ENCODE results near the gene PTPN21.

Gene PTPN21

DNA sequence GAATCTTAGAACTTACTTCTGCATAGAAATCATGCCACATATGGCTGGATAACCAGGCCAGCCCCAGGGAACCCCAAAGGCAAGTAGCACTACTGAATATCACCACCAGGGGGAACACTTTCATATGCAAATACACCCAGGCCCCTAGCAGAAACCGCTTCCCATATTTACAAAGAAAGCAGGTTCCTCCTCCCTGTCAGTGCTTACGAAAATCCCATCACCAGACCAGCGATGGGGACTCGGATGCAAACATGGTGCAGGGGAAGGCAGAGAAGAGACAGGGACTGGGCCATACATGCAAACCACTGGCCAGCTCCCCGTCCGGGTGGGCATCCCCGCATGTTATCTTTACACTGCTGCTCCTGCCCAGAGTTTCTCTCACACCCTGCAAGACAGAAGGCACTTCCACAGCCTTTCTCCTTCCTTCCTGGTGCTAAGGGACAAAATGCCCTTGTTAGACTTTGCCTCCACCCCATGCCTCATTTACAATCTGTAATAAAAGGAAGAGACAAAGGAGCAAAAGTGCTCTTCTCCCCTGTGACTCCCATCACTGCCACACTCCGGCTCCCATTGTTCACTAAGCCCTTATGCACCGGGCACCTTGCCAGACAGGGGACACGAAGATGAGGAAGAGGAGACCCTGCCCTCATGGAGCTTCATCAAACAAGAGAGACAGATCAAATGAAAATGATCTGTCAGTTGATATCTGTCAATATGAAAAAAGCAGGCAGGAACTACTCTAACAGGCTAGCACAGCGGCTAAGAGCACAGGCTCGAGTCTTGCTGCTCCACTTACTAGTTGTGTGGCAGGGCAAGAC, 62.3 kb downstream of the PTPN21 start:
- H3K4me3 ChIP-seq (ENCODE audit: insufficient read length, low read depth), result no peak overlapping the region
- no peak for TF ChIP-seq ZNF274 (IDR thresholded peaks at IDR 0.05; ENCODE audit: low read depth, low read length)
- no peak for TF ChIP-seq SUZ12 (IDR thresholded peaks at IDR 0.05; ENCODE audit: extremely low read depth, insufficient read depth, insufficient read length)
- TF ChIP-seq YY1 (IDR thresholded peaks at IDR 0.05; ENCODE audit: insufficient read depth, insufficient read length), result no peak
- no peaks in the 10 kb centered on the region for H3K4me1 ChIP-seq (ENCODE audit: insufficient read depth, insufficient read length)
- H3K9me3 ChIP-seq (ENCODE audit: insufficient read depth, low read length), result no peaks in the 10 kb centered on the region
- no peak overlapping the region for H3K9ac ChIP-seq (ENCODE audit: insufficient read length, low read depth)
- H3K36me3 ChIP-seq (ENCODE audit: insufficient read depth, insufficient read length, low read length), result peaks cover 26% of the 10 kb centered on the region
- DNase-seq (ENCODE audit: low read depth, low spot score), result peak; percentile 22
- H3K27me3 ChIP-seq (ENCODE audit: insufficient read depth, insufficient read length), result no peaks in the 10 kb centered on the region

DNA sequence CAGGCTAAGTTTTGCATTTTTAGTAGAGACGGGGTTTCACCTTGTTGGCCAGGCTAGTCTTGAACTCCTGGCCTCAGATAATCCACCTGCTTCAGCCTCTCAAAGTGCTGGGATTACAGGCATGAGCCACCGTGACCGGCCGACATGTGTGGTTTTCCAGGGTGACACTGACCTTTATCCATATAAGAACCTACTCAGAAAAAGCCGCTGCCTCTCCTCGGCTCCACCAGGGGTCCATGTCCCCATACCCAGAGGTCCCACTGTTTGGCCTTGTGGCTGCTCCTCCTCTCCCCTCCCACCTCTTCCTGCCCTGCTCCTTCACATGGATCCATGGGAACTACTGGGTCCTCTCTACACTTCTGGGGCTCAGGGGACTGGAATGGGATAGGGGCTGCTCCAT, 64.6 kb downstream of the PTPN21 start:
- H3K9me3 ChIP-seq (ENCODE audit: insufficient read depth, low read length), result no peaks in the 10 kb centered on the region
- no peak overlapping the region for H3K4me3 ChIP-seq (ENCODE audit: insufficient read length, low read depth)
- H3K9ac ChIP-seq (ENCODE audit: insufficient read length, low read depth), result no peak overlapping the region
- DNase-seq (ENCODE audit: low read depth, low spot score), result no peak
- H3K36me3 ChIP-seq (ENCODE audit: insufficient read depth, insufficient read length, low read length), result peaks cover 21% of the 10 kb centered on the region
- H3K4me1 ChIP-seq (ENCODE audit: insufficient read depth, insufficient read length), result no peaks in the 10 kb centered on the region
- TF ChIP-seq ZNF274 (IDR thresholded peaks at IDR 0.05; ENCODE audit: low read depth, low read length) (no peak), SUZ12 (IDR thresholded peaks at IDR 0.05; ENCODE audit: extremely low read depth, insufficient read depth, insufficient read length) (no peak), YY1 (IDR thresholded peaks at IDR 0.05; ENCODE audit: insufficient read depth, insufficient read length) (no peak)
- H3K27me3 ChIP-seq (ENCODE audit: insufficient read depth, insufficient read length), result no peaks in the 10 kb centered on the region

DNA sequence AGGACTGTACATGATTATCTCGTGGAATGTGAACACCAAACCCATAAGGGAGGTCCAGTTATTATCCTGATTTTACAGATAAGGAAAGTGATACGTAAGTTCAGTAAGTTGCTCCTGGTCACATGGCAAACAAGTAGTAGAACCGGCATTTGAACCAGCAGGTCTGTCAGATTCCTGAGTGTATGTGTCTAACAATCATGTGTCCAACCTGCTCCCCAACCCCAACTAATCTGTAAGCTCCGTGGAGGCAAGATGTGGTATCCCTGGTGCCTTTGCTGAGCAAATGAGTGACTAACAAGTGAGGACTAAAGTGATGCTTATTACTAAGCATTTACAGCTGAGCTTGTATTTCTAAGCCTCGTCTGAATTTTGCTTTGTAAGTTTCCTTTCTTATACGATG, 65.9 kb downstream of the PTPN21 start:
- Histone ChIP-seq H3K9me3 (ENCODE audit: insufficient read depth, low read length) (no peaks in the 10 kb centered on the region), H3K9ac (ENCODE audit: insufficient read length, low read depth) (no peak overlapping the region), H3K36me3 (ENCODE audit: insufficient read depth, insufficient read length, low read length) (peaks cover 16% of the 10 kb centered on the region), H3K4me3 (ENCODE audit: insufficient read length, low read depth) (no peak overlapping the region), H3K4me1 (ENCODE audit: insufficient read depth, insufficient read length) (no peaks in the 10 kb centered on the region), H3K27me3 (ENCODE audit: insufficient read depth, insufficient read length) (no peaks in the 10 kb centered on the region)
- TF ChIP-seq SUZ12 (IDR thresholded peaks at IDR 0.05; ENCODE audit: extremely low read depth, insufficient read depth, insufficient read length), result no peak
- TF ChIP-seq YY1 (IDR thresholded peaks at IDR 0.05; ENCODE audit: insufficient read depth, insufficient read length), result no peak
- no peak for TF ChIP-seq ZNF274 (IDR thresholded peaks at IDR 0.05; ENCODE audit: low read depth, low read length)
- no peak for DNase-seq (ENCODE audit: low read depth, low spot score)

DNA sequence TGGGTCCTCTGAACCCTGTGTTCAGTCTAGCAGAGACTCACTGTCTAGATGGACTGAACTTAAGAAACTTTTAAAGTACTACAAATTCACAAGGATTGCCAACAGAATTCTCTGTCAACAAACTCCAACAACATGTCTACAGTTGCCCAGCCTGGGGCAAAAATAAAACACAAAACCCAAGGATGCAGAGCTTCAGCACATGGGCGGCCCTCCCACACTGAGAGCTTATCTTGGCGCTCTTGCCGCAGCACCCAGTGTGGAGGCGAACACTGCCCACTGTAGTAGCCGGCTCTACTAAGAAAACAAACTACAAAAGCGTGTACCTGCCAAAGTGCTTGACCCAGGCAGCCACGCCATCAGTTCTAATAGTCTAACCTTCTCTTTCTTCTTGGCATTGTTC, 66.7 kb downstream of the PTPN21 start:
- no peak for DNase-seq (ENCODE audit: low read depth, low spot score)
- Histone ChIP-seq H3K36me3 (ENCODE audit: insufficient read depth, insufficient read length, low read length) (peaks cover 9% of the 10 kb centered on the region), H3K4me1 (ENCODE audit: insufficient read depth, insufficient read length) (no peaks in the 10 kb centered on the region), H3K9ac (ENCODE audit: insufficient read length, low read depth) (no peak overlapping the region), H3K27me3 (ENCODE audit: insufficient read depth, insufficient read length) (no peaks in the 10 kb centered on the region), H3K4me3 (ENCODE audit: insufficient read length, low read depth) (no peak overlapping the region), H3K9me3 (ENCODE audit: insufficient read depth, low read length) (no peaks in the 10 kb centered on the region)
- no peak for TF ChIP-seq SUZ12 (IDR thresholded peaks at IDR 0.05; ENCODE audit: extremely low read depth, insufficient read depth, insufficient read length)
- no peak for TF ChIP-seq YY1 (IDR thresholded peaks at IDR 0.05; ENCODE audit: insufficient read depth, insufficient read length)
- TF ChIP-seq ZNF274 (IDR thresholded peaks at IDR 0.05; ENCODE audit: low read depth, low read length), result no peak

DNA sequence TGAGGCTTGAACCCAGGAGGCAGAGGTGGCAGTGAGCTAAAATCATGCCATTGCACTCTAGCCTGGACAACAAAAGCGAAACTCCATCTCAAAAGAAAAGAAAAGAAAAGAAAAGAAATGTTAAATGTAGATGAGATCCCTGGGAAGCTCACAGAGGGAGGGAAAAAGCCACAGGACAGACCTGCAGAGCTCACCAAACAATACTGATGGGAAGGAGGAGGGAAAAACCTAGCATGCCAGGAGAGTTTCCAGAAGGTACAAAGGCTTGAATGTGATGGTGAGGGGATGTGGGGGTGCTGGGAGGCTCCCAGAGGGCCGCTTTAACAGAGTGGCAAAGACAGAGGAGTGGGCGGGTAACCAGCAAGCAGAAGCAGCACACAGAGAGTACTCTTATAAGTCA, 72.3 kb downstream of the PTPN21 start:
- Histone ChIP-seq H3K4me3 (ENCODE audit: insufficient read length, low read depth) (no peak overlapping the region), H3K27me3 (ENCODE audit: insufficient read depth, insufficient read length) (no peaks in the 10 kb centered on the region), H3K9me3 (ENCODE audit: insufficient read depth, low read length) (no peaks in the 10 kb centered on the region), H3K4me1 (ENCODE audit: insufficient read depth, insufficient read length) (no peaks in the 10 kb centered on the region), H3K36me3 (ENCODE audit: insufficient read depth, insufficient read length, low read length) (peaks cover 22% of the 10 kb centered on the region), H3K9ac (ENCODE audit: insufficient read length, low read depth) (no peak overlapping the region)
- TF ChIP-seq SUZ12 (IDR thresholded peaks at IDR 0.05; ENCODE audit: extremely low read depth, insufficient read depth, insufficient read length), result no peak
- TF ChIP-seq YY1 (IDR thresholded peaks at IDR 0.05; ENCODE audit: insufficient read depth, insufficient read length), result no peak
- no peak for TF ChIP-seq ZNF274 (IDR thresholded peaks at IDR 0.05; ENCODE audit: low read depth, low read length)
- no peak for DNase-seq (ENCODE audit: low read depth, low spot score)

DNA sequence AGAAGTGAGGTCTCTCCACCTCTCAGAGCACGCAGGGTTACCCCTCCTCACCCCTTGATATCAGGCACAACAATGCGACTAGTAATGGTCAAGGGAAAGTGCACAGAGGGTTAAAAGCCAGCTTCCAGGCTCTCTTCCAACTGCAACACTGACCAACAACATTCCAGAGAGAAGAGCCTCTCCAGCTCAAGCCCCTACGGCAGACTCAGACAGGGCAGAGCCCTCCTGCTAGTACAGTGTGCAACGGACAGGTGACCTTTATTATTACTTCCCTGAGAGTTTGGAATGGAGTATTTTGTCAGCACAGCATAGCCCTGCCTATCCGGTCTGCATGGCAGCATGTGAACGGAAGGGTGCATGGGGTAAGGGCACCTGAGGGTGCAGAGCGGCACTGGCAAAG, 73.0 kb downstream of the PTPN21 start:
- Histone ChIP-seq H3K9ac (ENCODE audit: insufficient read length, low read depth) (no peak overlapping the region), H3K9me3 (ENCODE audit: insufficient read depth, low read length) (no peaks in the 10 kb centered on the region), H3K4me3 (ENCODE audit: insufficient read length, low read depth) (no peak overlapping the region), H3K4me1 (ENCODE audit: insufficient read depth, insufficient read length) (no peaks in the 10 kb centered on the region), H3K36me3 (ENCODE audit: insufficient read depth, insufficient read length, low read length) (peaks cover 23% of the 10 kb centered on the region), H3K27me3 (ENCODE audit: insufficient read depth, insufficient read length) (no peaks in the 10 kb centered on the region)
- no peak for TF ChIP-seq YY1 (IDR thresholded peaks at IDR 0.05; ENCODE audit: insufficient read depth, insufficient read length)
- TF ChIP-seq SUZ12 (IDR thresholded peaks at IDR 0.05; ENCODE audit: extremely low read depth, insufficient read depth, insufficient read length), result no peak
- TF ChIP-seq ZNF274 (IDR thresholded peaks at IDR 0.05; ENCODE audit: low read depth, low read length), result no peak
- no peak for DNase-seq (ENCODE audit: low read depth, low spot score)

DNA sequence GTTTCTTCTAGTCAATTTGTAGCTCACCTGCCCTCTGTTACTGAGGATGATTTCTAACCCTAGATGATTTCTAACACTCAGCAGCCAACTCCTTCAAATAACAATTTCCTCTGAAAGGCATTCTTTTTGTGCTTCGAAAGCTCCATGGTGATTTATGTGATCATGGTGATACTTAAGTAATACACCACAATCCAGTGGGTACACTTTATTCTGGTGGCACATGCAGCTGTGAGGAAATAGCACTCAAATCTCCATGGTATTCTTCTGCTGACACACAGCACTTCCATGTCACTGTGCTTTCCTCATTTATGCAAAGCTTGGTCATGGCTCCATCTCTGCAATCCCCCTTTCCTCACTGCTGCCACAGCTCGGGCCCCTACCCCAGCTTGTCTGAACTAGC, 73.7 kb downstream of the PTPN21 start:
- Histone ChIP-seq H3K4me1 (ENCODE audit: insufficient read depth, insufficient read length) (no peaks in the 10 kb centered on the region), H3K36me3 (ENCODE audit: insufficient read depth, insufficient read length, low read length) (peaks cover 25% of the 10 kb centered on the region), H3K9ac (ENCODE audit: insufficient read length, low read depth) (no peak overlapping the region), H3K27me3 (ENCODE audit: insufficient read depth, insufficient read length) (no peaks in the 10 kb centered on the region), H3K4me3 (ENCODE audit: insufficient read length, low read depth) (no peak overlapping the region), H3K9me3 (ENCODE audit: insufficient read depth, low read length) (no peaks in the 10 kb centered on the region)
- TF ChIP-seq YY1 (IDR thresholded peaks at IDR 0.05; ENCODE audit: insufficient read depth, insufficient read length), result no peak
- no peak for DNase-seq (ENCODE audit: low read depth, low spot score)
